Calu3 (cell line): ENCODE results near the gene SEMA3E. TPM values are rescaled to one million over a fixed set of nuclear protein-coding genes. Genes with fewer than 3 reads are reported as not detected.

Source experiments
- BruUV-seq: library from RNA; stranded (reverse); fragments of 400-500 nt; replicated peaks from 2 replicates; lab custom pipeline; 2021; lab: Mats Ljungman, UMichigan
- CTCF ChIA-PET: fragments of 300-600 bp; sonication (Branson Sonifier 250); formaldehyde crosslinking; loops from one replicate; lab custom pipeline; 2022; ENCODE audit warnings: antibody characterized with exemption; lab: Charles Lee
- DNase-seq: peaks from one replicate; pipeline ENCODE4 v3.0.0; 2022
- H3K27ac Mint-ChIP-seq: one replicate; pipeline ENCODE4 v1.8.0; 2022; ENCODE audit warnings: mixed read lengths; ENCODE audit not compliant: unreplicated experiment
- H3K27me3 Mint-ChIP-seq: one replicate; pipeline ENCODE4 v1.8.0; 2022; ENCODE audit warnings: mixed read lengths; ENCODE audit not compliant: unreplicated experiment
- H3K36me3 Mint-ChIP-seq: one replicate; pipeline ENCODE4 v1.8.0; 2022; ENCODE audit warnings: mild to moderate bottlenecking, moderate library complexity, mixed read lengths; ENCODE audit not compliant: insufficient read depth, unreplicated experiment
- H3K4me1 Mint-ChIP-seq: one replicate; pipeline ENCODE4 v1.8.0; 2022; ENCODE audit warnings: mild to moderate bottlenecking, low read depth, mixed read lengths; ENCODE audit not compliant: unreplicated experiment
- H3K4me3 Mint-ChIP-seq: one replicate; pipeline ENCODE4 v1.8.0; 2022; ENCODE audit warnings: mild to moderate bottlenecking, low read depth, moderate library complexity, mixed read lengths; ENCODE audit not compliant: unreplicated experiment
- H3K9me3 Mint-ChIP-seq: one replicate; pipeline ENCODE4 v1.8.0; 2022; ENCODE audit warnings: low read depth, mixed read lengths; ENCODE audit not compliant: unreplicated experiment
- intact Hi-C: fragments of 100-400 bp; cut with micrococcal nuclease; formaldehyde crosslinking; loops from one replicate; pipeline ENCODE4 v1.10.0; 2022; ENCODE audit not compliant: unreplicated experiment
- total RNA-seq: library from RNA; stranded (reverse); gene quantifications from 2 replicates; pipeline ENCODE4 v1.2.3, GENCODE V29; 2022
- TF ChIP-seq, protein P1 (sequence below): fragments of 200-600 bp; IDR thresholded peaks from one replicate; pipeline ENCODE4 v1.8.0; 2022; ENCODE audit warnings: antibody characterized with exemption; ENCODE audit not compliant: unreplicated experiment

Gene SEMA3E
- total RNA-seq, 1 experiment from 2014 or later = 24.4 TPM

GRCh38 chr7:83410989-83411591, 237.8 kb downstream of the SEMA3E start:
- no TSS peak for BruUV-seq
- Mint-ChIP-seq H3K36me3 (no peaks in the 10 kb centered on the region), H3K4me1 (peaks cover 5% of the 10 kb centered on the region), H3K27ac (no peak overlapping the region), H3K27me3 (no peaks in the 10 kb centered on the region), H3K4me3 (no peak overlapping the region), H3K9me3 (no peaks in the 10 kb centered on the region)
- TF ChIP-seq, protein P1, sequence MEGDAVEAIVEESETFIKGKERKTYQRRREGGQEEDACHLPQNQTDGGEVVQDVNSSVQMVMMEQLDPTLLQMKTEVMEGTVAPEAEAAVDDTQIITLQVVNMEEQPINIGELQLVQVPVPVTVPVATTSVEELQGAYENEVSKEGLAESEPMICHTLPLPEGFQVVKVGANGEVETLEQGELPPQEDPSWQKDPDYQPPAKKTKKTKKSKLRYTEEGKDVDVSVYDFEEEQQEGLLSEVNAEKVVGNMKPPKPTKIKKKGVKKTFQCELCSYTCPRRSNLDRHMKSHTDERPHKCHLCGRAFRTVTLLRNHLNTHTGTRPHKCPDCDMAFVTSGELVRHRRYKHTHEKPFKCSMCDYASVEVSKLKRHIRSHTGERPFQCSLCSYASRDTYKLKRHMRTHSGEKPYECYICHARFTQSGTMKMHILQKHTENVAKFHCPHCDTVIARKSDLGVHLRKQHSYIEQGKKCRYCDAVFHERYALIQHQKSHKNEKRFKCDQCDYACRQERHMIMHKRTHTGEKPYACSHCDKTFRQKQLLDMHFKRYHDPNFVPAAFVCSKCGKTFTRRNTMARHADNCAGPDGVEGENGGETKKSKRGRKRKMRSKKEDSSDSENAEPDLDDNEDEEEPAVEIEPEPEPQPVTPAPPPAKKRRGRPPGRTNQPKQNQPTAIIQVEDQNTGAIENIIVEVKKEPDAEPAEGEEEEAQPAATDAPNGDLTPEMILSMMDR = peak; percentile 30
- intact Hi-C loops = loop anchor here (1.0 kb wide), 1 partner anchor 245 kb away; no protein-coding TSS in a partner anchor
- CTCF ChIA-PET = no interaction called here
- peak; percentile 9 for DNase-seq

DNA sequence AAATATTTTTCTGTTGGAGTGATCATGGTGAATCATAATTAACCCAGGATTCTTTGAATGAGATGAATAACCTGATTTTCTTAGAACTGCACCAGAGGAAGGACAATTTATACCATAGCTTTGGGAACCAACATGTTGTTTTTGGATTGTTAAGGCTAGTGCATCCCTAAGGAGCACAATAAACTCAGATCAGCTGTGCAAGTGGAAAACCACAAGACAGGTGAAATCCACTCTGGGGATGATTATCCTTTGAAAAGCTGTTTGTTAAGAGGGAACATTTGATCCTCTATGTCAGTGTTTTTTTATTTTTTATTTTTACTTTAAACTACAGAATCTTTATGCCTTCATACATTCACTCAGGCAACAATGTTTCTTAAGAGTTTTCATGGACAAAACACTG, 254.2 kb downstream of the SEMA3E start:
- Mint-ChIP-seq H3K27me3 (no peaks in the 10 kb centered on the region), H3K36me3 (no peaks in the 10 kb centered on the region), H3K4me3 (no peak overlapping the region), H3K4me1 (no peaks in the 10 kb centered on the region), H3K27ac (no peak overlapping the region), H3K9me3 (no peaks in the 10 kb centered on the region)
- TF ChIP-seq, protein P1 = no peak
- intact Hi-C loops = no loop called here
- DNase-seq = no peak
- CTCF ChIA-PET = no interaction called here
- BruUV-seq = no TSS peak

DNA sequence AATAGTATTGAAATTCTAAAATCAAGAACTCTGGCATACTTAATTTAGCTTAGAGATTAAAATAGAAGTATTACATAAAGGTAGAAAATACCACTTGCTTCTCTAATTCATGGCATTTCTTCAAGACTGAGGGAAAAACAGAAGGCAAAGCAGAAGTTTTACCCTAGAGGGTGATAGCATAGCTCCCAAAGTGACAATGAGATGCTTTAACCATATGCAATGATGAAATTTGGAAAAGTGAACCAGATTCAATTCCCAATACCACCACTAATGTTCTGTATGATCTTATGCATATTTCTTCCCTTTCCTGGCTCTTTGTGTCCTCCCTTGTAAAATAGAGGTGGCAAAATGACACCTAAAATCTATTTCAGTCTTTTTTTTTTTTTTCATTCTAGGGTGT, 260.5 kb downstream of the SEMA3E start:
- H3K27me3 Mint-ChIP-seq = no peaks in the 10 kb centered on the region
- no peaks in the 10 kb centered on the region for H3K4me1 Mint-ChIP-seq
- no peak for DNase-seq
- CTCF ChIA-PET = no interaction called here
- intact Hi-C loops = no loop called here
- TF ChIP-seq, protein P1 = no peak
- H3K27ac Mint-ChIP-seq = no peak overlapping the region
- no TSS peak for BruUV-seq
- H3K36me3 Mint-ChIP-seq = no peaks in the 10 kb centered on the region
- no peak overlapping the region for H3K4me3 Mint-ChIP-seq
- H3K9me3 Mint-ChIP-seq = no peaks in the 10 kb centered on the region

DNA sequence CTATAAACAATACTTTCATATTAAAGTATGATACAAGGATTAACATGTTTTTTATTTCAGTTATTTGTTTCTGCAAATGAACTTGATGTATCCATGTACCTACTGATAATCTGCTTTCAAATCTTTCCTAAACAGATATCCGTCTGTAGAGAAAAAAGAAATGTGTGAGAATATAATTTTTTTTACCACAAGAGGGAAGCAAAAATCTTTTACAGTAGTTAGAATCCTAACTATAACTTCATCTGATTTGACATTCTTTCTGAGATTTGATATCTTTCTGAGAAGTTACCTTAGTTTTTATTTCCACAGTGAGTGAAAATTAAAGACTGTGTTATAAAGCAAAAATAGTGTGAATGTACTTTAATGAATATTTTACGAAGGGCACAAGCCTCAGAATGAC, 282.3 kb downstream of the SEMA3E start:
- CTCF ChIA-PET = no interaction called here
- no peaks in the 10 kb centered on the region for H3K27me3 Mint-ChIP-seq
- intact Hi-C loops = loop anchor here (2.0 kb wide), 1 partner anchor 290 kb away; no protein-coding TSS in a partner anchor
- H3K4me3 Mint-ChIP-seq = no peak overlapping the region
- BruUV-seq = no TSS peak
- DNase-seq = no peak
- no peaks in the 10 kb centered on the region for H3K9me3 Mint-ChIP-seq
- TF ChIP-seq, protein P1 = no peak
- no peaks in the 10 kb centered on the region for H3K4me1 Mint-ChIP-seq
- H3K36me3 Mint-ChIP-seq = no peaks in the 10 kb centered on the region
- no peak overlapping the region for H3K27ac Mint-ChIP-seq
